Measurements from ENCODE around the gene ISM1.

ISM1 gene

DNA sequence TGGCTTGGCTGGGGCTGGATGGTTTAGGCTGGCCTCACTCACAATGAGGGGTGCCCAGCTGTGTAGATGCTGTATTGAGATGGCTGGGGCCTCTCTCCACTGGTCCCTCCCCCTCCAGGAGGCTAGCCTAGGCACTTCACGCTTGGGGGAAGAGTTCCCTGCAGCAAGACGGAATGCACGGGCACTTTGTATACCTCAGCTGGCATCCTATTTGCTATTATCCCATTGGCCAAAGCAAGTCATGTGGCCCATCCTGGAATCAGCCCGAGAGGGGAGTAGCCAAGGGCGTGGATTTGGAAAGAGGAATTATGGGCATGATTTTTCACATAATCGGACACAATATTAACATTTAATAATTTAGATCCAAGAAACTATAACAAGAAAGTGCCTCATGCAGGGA lies 64.3 kb downstream of the ISM1 start:
- no peak for DNase-seq

DNA sequence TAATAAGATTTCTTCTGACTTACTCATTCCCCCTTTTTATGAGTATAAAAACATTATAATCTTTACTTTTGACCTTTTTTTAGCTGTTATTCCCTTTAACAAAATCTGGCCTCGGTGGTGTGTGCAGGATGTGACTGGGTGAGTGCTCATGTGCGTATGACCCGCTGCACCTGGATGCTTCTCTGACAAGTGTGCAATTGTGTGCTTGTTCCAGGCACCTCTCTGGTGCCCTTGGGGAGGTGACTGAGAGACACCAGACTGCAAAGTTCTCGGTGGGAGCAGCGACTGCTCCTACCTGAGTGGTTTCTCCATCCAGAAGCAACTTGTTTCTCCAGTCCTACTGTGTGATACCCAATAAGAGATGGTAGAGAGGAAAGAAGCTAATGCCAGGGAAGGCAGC lies 65.0 kb downstream of the ISM1 start:
- no peak for DNase-seq

DNA sequence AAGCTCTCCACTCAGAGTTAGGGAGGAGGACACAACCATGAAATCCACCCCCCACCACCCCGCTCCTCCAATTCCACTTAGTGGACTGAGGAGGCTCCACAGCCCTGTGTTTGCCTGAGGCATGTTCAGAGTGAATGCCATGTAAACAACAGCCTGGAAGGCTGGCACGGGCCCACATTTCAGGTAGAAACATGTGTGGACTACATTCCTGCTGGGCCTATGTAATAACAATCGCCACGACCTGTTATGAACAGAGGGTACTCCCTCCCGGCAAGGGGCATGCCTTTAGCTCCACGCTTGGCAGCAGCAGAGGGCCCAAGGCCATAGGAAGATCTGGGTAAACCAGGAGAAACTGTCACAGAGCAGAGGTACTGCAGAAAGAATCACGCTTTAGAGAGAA lies 65.5 kb downstream of the ISM1 start:
- no peak for DNase-seq

DNA sequence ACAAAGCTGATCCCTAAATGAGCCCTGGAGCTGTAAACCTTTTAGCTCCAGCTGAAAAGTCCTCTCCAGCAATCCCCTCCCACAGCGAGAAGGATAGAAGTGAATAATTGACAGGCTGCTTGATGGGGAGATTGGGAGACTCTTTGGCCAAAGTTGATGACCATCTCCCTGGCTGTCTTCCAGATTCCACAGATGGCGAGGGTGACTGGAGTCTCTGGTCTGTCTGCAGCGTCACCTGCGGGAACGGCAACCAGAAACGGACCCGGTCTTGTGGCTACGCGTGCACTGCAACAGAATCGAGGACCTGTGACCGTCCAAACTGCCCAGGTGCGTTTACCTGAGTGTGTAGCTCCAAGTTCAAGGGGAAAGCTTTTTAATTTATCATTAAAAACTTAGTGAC lies 67.3 kb downstream of the ISM1 start:
- DNase-seq = no peak

DNA sequence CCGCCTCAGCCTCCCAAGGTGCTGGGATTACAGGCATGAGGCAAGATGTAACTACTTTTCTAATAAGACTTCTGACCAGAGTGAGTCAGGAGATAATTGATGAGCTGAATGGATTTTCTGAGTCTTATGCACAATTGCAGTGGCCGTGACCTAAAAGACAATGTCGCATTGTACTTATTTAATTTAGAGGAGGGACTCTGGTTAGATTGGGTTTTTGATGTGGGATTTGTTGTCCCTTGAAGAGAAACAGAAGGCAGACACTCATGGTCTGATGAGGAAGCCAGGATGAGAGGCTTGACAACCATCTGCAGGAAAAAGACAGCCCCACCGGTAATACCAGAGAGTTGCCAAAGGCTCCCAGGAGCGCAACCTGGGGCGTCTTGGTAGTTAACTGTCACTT lies 68.0 kb downstream of the ISM1 start:
- DNase-seq = no peak

DNA sequence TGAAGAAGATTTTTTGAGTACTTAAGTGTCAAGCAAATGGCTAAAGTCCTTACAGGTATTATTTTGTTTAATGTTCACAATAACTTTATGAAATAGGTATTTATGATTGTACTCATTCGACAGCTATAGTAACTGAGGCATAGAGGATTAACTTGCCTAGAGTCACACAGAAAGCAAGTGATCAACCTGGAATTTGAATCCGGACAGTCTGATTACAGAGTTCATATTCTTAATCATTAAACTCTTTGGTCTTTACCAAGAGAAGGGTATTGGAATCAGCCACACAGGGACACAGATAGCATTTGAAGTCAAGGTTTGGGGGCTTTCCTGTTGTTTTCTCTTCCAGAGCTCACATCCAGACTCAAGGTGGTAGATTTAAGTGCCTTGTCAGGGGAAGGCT lies 69.7 kb downstream of the ISM1 start:
- DNase-seq = no peak

DNA sequence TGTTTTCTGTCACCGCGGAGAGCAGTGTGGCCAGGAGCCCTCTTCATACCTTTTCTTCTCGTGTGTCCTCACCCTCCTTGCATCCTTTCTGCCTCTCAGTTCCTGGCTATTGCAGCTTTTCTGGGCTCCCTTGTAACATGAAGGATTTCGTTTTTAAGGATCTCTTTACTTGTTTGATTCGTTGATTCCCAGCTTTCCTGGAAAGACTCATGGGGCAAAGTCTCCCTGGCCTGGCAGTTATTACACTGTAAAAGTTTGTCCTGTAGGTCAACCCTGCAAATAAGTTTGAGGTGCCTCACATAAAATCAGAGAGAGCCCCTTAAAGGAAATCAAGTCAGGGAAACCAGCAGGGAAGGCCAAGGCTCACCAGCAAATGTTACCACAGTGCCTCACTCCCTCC lies 70.1 kb downstream of the ISM1 start:
- no peak for DNase-seq

DNA sequence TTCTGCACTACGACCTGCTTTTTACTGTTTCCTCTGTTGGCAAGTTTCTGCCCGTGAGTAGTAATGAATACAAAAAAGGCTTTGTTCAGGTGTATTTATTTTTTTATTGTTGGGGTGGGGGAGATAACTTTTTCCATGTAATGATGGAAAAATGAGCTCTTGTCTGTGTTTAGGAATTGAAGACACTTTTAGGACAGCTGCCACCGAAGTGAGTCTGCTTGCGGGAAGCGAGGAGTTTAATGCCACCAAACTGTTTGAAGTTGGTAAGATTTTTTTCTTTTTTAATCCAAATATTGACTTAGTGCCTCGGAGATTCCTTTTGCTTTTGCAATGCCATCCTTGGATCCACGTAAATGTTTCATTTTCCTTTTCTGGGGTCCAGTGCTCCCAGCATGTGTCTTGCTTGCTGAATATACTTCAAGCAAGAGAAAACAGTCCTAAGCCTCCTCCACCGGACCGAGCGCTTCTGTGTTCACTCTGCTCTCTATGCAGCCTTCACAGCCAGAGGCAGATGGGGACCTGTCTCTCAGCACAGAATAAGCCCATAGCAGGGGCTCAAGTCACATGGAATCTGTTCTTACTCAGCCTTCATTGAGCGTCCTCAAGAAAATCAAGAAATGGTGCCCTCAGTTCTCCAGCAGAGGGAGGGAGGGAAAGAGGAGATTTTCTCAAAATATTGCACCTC lies 71.3 kb downstream of the ISM1 start:
- DNase-seq = no peak

DNA sequence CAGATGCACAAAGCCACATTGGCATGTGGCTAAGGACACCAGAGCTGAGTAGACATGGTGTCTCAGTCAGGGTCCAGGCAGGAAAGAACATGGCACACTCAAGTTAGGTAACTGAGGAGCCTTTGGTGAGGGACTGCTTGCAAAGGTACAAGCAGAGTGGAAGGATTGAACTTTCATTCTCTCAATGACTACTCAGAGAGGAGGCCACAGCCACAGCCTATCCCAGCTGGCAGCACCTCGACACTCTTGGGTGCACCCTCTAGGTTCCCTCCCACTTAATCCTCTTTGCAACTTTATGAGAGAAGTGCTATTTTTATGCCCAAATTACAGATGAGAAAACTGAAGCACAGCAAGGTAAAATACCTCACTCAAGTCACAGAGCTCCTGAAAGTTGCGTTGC lies 73.4 kb downstream of the ISM1 start:
- no peak for DNase-seq

DNA sequence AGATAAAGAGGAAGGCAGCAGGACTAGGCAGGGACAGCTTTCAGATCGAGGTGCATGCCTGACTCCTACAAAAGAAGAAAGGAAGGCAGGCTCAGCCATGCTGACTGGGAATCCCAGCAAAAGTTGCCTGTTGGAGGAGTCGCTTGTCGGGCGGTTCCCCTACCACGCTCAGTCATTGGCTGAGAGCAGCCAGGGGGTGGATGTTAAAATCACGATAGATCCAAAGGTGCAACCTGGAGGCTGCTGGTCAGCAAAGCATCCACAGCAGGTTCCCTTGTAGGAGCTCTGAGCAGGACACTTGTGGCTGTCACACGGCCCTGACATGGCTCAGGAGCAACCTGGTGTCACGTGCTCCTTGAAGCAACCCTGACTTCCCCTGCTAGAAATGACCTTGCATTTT lies 74.6 kb downstream of the ISM1 start:
- no peak for DNase-seq

DNA sequence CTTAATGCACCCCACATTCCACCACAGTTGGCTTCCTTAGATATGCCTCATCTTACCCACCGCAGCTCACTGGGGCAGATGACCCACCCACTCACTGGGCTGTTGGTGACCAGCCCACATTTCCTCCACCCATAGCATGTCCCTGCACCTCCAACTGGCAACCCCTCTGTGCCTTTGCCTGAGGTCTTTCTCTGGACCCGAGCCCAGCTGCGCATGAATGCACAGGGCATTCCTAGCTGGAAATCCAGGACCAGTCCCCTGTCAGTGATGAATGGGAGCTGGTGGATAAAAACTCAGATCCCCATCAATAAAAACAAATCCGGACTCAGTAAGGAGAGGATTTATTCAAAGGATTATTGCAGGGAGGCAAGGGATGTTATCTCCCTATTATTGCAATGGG lies 75.0 kb downstream of the ISM1 start:
- DNase-seq = no peak

DNA sequence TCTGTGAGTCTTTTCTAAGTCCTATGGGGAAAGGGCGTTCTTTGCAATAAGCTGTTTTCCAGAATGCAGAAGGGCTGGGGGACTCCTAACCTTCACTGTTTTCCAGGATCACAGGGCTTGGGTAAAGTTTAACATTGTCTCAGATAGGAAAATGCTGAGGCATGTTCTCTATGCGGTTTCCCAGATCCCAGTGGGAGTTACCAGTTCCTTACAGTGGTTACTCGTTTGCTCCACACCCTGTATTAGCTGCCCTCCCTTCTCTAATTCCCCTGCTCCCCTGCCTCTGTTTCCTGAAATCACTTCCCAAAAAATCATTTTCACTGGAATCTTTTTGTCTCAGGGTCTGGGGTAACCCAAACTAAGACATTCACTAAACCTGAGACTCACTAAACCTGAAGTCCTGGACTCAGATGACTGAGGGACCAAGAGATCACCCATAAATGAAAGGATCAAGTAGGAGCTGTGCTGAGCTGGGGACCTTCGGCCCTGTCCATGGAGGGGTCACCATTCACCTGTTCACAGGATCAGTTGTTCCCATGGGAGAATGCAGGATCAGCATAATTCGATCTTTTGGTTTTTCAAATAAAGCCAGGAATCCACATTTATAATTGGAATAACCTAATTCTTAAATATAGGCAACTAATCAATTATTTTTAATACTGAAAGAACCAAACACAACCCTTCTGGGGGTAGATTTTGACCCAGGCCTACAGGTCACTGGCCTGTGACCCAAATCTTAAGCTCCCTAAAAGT lies 76.2 kb downstream of the ISM1 start:
- no peak for DNase-seq

DNA sequence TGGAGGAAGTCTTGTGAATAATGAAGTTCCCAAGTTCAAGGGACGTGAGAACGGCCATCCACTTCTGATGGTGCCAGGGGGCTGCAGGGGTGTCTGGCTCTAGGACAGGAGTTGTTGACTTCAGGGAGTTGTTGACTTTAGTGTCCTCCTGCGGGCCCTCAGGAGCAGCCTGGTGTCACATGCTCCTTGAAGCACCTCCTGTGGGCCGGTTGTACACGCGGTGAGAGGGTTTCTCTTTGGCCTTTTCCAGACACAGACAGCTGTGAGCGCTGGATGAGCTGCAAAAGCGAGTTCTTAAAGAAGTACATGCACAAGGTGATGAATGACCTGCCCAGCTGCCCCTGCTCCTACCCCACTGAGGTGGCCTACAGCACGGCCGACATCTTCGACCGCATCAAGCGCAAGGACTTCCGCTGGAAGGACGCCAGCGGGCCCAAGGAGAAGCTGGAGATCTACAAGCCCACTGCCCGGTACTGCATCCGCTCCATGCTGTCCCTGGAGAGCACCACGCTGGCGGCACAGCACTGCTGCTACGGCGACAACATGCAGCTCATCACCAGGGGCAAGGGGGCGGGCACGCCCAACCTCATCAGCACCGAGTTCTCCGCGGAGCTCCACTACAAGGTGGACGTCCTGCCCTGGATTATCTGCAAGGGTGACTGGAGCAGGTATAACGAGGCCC lies 77.8 kb downstream of the ISM1 start:
- DNase-seq = no peak

DNA sequence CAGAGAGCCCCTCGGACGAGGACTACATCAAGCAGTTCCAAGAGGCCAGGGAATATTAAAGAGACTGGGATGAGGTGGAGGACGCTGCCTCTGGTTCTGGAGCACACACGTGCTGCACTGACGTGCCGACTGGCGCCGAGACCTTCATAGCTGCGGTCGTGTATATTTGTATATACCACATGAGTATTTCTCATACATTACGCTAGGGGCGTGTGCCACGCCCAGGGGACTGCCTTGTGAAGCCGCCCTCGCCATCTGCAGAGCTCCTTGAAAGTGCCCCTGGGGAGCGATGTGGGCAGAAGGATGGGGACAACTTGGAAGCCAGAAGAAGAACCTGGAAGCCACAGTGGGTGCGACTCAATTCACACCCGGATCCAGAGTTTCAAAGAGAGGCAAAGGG lies 78.3 kb downstream of the ISM1 start:
- DNase-seq = no peak

DNA sequence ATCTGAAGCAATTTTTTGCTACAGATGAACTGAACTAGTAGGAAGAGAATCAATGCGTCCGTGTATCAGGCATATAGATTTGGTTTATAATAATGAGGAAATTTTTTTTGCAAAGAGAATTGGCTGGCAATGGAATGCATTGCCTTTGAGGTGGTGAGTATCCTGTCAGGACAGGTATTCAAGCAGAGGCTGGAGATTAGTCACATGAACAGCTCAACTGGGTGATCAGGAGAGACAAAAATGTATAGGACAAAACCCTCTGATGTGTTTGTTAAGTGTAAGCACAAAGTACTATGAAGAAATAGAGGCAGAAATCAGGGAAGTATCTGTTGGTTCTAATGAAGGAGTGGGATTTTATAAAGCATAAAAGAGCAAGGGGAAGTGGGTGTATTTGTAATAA lies 80.5 kb downstream of the ISM1 start:
- DNase-seq = no peak

DNA sequence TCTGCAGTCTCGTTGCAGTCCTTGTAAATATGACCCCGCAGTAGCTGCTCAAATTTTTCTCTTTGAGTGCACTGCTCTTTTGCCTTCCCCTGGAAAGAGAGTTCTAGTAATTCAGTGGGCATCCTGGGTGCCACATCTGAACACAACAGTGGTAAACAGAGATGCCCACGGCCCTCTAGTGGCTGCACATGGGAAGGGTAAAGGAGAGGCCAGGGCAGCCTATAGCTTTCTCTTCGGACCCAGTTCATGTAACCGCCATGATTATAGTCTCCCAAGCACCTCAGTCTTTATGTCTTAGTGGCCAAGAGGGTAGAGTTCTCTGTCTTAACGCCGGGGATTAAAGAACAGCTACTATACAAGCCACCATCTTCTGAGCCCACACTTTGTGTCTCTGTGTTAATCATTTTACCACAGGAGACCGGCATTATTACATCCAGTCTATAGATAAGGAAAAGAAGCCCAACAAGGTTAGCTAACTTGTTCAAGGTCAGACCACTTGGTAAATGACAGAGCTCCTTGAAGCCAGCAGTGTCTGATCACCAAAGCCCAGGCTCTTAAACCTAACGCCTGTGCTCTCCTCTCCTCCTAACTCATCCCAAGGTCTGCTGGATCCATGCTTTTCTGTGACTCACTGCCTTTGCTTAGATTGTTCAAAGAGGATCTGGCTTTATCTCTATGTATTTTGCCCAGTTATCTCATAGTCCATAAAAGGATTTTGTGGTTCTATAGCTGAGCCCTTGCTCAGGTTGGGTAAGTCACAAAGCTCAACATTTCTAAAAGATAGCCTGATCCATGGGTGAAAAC lies 81.8 kb downstream of the ISM1 start:
- DNase-seq = peak; percentile 39

DNA sequence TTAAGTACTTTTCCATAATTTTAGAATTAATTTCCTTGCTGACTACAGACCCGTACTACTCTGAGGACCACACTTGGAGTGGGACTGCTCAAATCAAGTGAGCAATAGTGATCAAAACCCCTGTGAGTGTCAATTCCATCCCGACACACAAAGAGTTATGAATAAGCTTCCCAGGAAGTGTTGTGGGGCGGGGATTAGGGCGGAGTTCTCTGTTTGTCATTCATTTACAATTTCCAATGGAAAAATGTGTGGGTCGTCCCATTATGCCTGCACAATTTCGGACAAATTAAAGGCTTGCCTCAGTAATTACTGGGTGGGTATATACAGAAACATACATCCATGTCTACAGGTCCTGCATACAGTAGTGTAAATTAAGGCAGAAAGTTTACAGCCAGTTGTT lies 84.2 kb downstream of the ISM1 start:
- no peak for DNase-seq

DNA sequence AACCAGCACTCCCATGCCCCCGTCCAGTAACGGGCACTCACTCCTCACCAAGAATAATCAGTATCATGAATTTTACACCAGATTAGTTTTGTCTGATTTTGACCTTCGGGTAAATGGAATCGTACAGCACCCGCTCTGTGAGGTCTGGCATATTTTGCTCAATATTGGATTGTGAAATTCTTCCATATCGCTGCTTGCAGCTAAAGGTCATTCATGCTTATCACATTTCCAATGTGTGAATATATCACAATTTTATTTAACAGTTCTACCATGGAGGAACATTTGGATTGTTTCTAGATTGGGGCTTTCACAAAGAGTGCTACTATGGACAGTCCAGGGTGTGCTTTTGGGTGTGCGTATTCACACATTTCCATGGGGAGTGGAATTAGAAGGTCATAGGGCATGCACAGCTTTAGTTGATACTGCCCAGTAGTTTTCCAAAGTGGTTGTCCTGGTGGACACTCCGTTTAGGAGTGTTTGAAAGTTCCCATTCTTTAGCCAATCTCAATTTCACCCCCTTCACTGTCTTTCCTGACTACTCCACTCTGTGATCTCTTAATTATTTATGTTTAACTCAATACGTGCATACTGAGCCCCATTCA lies 86.6 kb downstream of the ISM1 start:
- DNase-seq = no peak

DNA sequence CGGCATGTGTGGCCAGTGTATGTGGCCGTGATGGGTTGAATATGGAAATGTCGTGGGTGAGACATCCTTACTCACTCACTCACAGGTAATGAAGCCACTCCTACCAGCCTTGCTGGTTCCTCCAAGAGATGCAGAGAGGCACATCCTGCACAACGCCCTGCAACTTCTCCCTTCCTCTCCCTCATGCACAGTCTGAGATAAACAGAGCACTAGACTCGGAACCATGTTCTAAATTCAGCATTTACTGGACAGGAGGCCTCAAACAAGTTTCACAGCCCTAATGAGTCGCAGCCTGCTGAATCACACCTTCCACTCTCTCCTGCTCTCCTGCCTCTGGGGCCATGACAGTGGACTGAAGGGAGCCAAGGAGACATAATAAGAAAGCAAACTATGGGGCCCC lies 91.2 kb downstream of the ISM1 start:
- DNase-seq = no peak

DNA sequence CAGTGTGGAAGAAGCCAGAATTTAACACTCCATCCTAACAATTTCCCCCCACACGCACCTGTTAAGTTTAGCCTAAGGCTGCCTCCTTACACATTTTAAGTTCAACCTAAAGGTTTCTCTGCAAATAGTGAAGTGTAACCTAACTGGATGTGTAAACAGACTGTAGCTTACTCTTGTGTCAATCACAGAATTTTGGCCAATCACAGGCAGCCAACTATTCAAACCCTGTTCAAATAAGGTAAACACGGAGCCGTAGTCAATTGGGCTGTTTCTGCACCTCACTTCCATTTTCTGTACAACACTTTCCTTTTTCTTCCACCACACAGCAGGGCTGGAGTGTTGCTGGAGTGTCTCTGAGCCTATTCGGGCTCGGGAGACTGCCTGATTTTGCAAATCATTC lies 92.1 kb downstream of the ISM1 start:
- DNase-seq = no peak

DNA sequence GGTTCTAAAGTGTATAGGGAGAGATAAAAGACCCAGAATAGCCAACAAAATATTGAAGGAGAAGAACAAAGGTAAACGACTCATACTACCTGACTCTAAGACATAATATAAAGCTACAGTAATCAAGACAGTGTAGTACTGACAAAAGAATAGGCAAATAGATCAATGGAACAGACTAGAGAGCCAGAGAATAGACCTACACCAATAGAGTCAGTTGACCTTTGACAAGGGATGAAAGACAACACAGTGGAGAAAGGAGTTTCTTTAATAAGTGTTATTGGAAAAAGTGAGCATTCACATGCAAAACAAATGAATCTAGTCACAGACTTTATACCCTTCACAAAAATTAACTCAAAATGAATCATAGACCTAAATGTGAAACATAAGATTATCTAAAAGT lies 96.4 kb downstream of the ISM1 start:
- no peak for DNase-seq

DNA sequence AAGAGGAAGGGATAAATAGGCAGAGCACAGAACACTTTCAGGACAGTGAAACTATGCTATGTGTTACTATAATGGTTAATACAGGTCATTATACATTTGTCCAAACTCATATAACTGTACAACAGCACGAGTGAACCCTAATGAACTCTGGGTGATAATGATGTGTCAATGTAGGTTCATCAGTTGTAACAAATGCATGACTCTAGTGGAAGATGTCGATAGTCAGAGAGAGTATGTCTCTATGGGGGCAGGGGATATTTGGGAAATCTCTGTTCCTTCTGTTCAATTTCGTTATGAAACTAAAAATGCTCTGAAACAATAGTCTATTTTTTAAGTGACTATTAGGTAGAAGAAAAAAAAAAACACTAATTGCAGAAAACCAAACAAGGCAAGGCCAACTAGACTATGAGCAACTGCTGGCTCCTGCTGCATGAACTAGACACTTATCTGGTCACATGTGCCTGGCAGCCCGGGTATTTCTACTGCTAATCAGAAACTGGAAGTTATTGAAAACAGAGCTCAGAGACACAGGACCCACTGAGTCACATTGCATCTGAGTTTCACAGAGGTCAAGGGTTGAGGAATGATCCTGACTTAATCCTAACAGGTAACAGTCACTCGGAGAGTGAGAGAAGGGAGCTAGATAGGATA lies 97.9 kb downstream of the ISM1 start:
- no peak for DNase-seq

DNA sequence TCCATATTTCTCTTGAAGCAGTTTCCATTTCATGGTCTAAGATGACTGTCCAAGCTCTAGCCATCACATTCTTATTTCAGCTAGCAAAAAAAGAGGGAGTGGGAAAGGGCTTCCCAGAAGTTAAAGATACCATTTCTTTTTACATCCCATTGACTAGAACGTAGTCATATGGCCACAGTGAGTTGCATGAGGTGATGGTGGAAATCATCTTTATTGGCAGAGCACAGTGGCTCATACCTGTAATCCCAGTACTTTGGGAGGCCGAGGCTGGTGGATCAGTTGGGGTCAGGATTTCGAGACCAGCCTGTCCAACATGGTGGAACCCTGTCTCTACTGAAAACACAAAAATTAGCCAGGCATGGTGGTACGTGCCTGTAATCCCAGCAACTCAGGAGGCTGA lies 99.6 kb downstream of the ISM1 start:
- DNase-seq = no peak
